ENCODE data around the gene ABHD14A.

ABHD14A gene

GRCh38 chr3:52022323-52023100 is 47.6 kb downstream of the ABHD14A start:
- DNase-seq = no peak

- DNase-seq = no peak
Measured at GRCh38 chr3:52023101-52023770, 48.4 kb downstream of the ABHD14A start.

GRCh38 chr3:52023860-52024764 is 49.2 kb downstream of the ABHD14A start:
- DNase-seq = no peak

GRCh38 chr3:52024765-52025452 is 50.0 kb downstream of the ABHD14A start:
- no peak for DNase-seq

- no peak for DNase-seq
Measured at GRCh38 chr3:52025453-52025852, 50.6 kb downstream of the ABHD14A start.

- DNase-seq = no peak
Measured at GRCh38 chr3:52026041-52026440, 51.2 kb downstream of the ABHD14A start.

GRCh38 chr3:52028572-52028971 is 53.7 kb downstream of the ABHD14A start:
- no peak for DNase-seq

GRCh38 chr3:52029053-52029452 is 54.2 kb downstream of the ABHD14A start:
- no peak for DNase-seq

GRCh38 chr3:52029535-52029934 is 54.7 kb downstream of the ABHD14A start:
- no peak for DNase-seq

Measured in activated naive CD4-positive, alpha-beta T cell (primary cell).